ENCODE measurements around the gene C1R. TPM values are rescaled to one million over a fixed set of nuclear protein-coding genes. Genes with fewer than 3 reads are reported as not detected.

C1R gene
- total RNA-seq, 1 experiment from 2014 or later: 9.6 TPM

DNA sequence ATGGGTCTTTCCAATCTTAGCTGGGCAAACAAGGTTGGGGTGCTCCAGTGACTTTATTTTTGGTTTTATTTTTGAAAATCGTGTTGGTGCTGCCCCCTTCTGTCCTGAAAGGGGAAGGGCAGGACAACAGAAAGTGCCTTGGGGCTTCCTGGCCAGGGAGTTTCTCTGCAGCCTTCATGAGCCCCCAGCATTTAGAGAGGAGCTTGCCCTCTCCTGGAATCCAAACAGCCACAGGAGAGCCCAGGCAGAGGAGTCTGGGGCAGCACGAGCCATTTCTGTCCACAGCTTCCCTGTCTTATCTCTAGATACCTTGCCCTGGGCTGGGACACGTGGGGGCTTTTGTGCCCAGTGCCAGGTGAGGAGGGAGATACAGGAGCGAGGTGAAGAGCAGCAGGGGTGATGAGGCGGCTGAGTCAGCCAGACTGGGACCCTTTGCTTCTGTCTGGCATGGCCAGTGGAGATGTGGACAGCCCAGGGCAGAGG is 21.2 kb upstream of the C1R start:
- H3K9ac ChIP-seq (ENCODE audit: low read length): no peak overlapping the region
- H4K20me1 ChIP-seq (ENCODE audit: low read length): no peaks in the 10 kb centered on the region
- no peak overlapping the region for H3K4me3 ChIP-seq (ENCODE audit: low read length)
- DNase-seq (peak; percentile 33), ATAC-seq (no peak)
- no TSS peak for BruUV-seq (replicated peaks)
- H3K9me3 ChIP-seq (ENCODE audit: low read length): no peaks in the 10 kb centered on the region
- CTCF ChIA-PET: no interaction called here
- H3K79me2 ChIP-seq (ENCODE audit: low read length): peaks cover 7% of the 10 kb centered on the region; the same call in 1 of the 2 replicates
- no peaks in the 10 kb centered on the region for H3F3A ChIP-seq (ENCODE audit: low read length, unreplicated experiment)
- no peak overlapping the region for H2AFZ ChIP-seq (ENCODE audit: low read length)
- intact Hi-C loops (cut with micrococcal nuclease): loop anchor here (1.0 to 2.0 kb wide), 2 partner anchors 95 to 169 kb away; partner anchors contain the start of genes C12orf57 and LPCAT3
- H3K4me1 ChIP-seq (ENCODE audit: insufficient read depth, low read length): no peaks in the 10 kb centered on the region; the same call in 1 of the 2 replicates
- no peak for TF ChIP-seq EZH2 (IDR thresholded peaks at IDR 0.05; ENCODE audit: low read length, unreplicated experiment)
- peak; percentile 72 for TF ChIP-seq CTCF (conservative IDR thresholded peaks at IDR 0.05; ENCODE audit: low read depth, low read length)
- H3K27me3 ChIP-seq (ENCODE audit: low read length): no peaks in the 10 kb centered on the region
- H3K27ac ChIP-seq (ENCODE audit: low read length): no peak overlapping the region
- H3K9me2 ChIP-seq (replicated peaks; ENCODE audit: low read length): no peaks in the 10 kb centered on the region
- H3K36me3 ChIP-seq (ENCODE audit: low read depth, low read length): no peaks in the 10 kb centered on the region
- no peak overlapping the region for H3K4me2 ChIP-seq (ENCODE audit: low read length)
- POLR2A ChIA-PET (ENCODE audit: unreplicated experiment): no interaction called here

DNA sequence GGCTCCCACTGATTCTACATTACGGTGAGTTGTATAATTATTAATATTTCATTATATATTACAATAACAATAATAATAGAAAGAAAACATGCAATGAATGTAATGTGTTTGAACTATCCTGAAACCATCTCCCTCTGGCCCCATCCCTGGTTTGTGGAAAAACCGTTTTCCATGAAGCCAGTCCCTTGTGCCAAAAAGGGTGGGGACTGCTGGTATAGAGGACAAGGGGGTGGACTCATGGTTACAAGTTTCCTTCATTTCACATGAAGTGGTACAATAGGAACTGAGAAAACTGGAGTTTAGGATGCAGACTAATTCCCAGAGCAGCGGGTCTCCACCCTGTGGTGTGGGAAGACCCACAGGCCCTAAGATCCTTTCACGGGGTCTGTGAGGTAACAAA is 19.8 kb upstream of the C1R start:
- no peaks in the 10 kb centered on the region for H3K27me3 ChIP-seq (ENCODE audit: low read length)
- no peaks in the 10 kb centered on the region; the same call in 1 of the 2 replicates for H3K4me1 ChIP-seq (ENCODE audit: insufficient read depth, low read length)
- BruUV-seq (replicated peaks): no TSS peak
- CTCF ChIA-PET: no interaction called here
- no peaks in the 10 kb centered on the region for H3K9me3 ChIP-seq (ENCODE audit: low read length)
- H3K27ac ChIP-seq (ENCODE audit: low read length): no peak overlapping the region
- no peak overlapping the region for H3K4me2 ChIP-seq (ENCODE audit: low read length)
- peaks cover 15% of the 10 kb centered on the region; the same call in 1 of the 2 replicates for H3K79me2 ChIP-seq (ENCODE audit: low read length)
- no peaks in the 10 kb centered on the region for H3K36me3 ChIP-seq (ENCODE audit: low read depth, low read length)
- no peak overlapping the region for H3K9ac ChIP-seq (ENCODE audit: low read length)
- H3F3A ChIP-seq (ENCODE audit: low read length, unreplicated experiment): no peaks in the 10 kb centered on the region
- intact Hi-C loops (cut with micrococcal nuclease): loop anchor here (2.0 kb wide), 1 partner anchor 93 kb away; the partner anchor contains the start of gene LPCAT3
- POLR2A ChIA-PET (ENCODE audit: unreplicated experiment): no interaction called here
- H4K20me1 ChIP-seq (ENCODE audit: low read length): no peaks in the 10 kb centered on the region
- H3K4me3 ChIP-seq (ENCODE audit: low read length): no peak overlapping the region
- H2AFZ ChIP-seq (ENCODE audit: low read length): no peak overlapping the region
- TF ChIP-seq CTCF (conservative IDR thresholded peaks at IDR 0.05; ENCODE audit: low read depth, low read length): no peak
- TF ChIP-seq EZH2phosphoT487 (IDR thresholded peaks at IDR 0.05; ENCODE audit: borderline replicate concordance, low read length): no peak
- no peak for TF ChIP-seq EZH2 (IDR thresholded peaks at IDR 0.05; ENCODE audit: low read length, unreplicated experiment)
- H3K9me2 ChIP-seq (replicated peaks; ENCODE audit: low read length): no peaks in the 10 kb centered on the region
- ATAC-seq: no peak
- no peak for DNase-seq

GRCh38 chr12:7110661-7111060 is 18.4 kb upstream of the C1R start:
- no peak overlapping the region for H3K27ac ChIP-seq (ENCODE audit: low read length)
- no peaks in the 10 kb centered on the region for H3K9me3 ChIP-seq (ENCODE audit: low read length)
- no peak overlapping the region for H2AFZ ChIP-seq (ENCODE audit: low read length)
- H4K20me1 ChIP-seq (ENCODE audit: low read length): no peaks in the 10 kb centered on the region
- no peaks in the 10 kb centered on the region; the same call in 1 of the 2 replicates for H3K4me1 ChIP-seq (ENCODE audit: insufficient read depth, low read length)
- no TSS peak for BruUV-seq (replicated peaks)
- H3K4me3 ChIP-seq (ENCODE audit: low read length): no peak overlapping the region
- H3K79me2 ChIP-seq (ENCODE audit: low read length): peaks cover 19% of the 10 kb centered on the region; the same call in 1 of the 2 replicates
- no peak for TF ChIP-seq EZH2phosphoT487 (IDR thresholded peaks at IDR 0.05; ENCODE audit: borderline replicate concordance, low read length)
- no peak for TF ChIP-seq EZH2 (IDR thresholded peaks at IDR 0.05; ENCODE audit: low read length, unreplicated experiment)
- no peak for TF ChIP-seq CTCF (conservative IDR thresholded peaks at IDR 0.05; ENCODE audit: low read depth, low read length)
- no peaks in the 10 kb centered on the region for H3K27me3 ChIP-seq (ENCODE audit: low read length)
- ChIA-PET CTCF (no interaction called here), POLR2A (ENCODE audit: unreplicated experiment) (no interaction called here)
- intact Hi-C loops (cut with micrococcal nuclease): no loop called here
- no peak overlapping the region for H3K9ac ChIP-seq (ENCODE audit: low read length)
- H3F3A ChIP-seq (ENCODE audit: low read length, unreplicated experiment): no peaks in the 10 kb centered on the region
- no peak overlapping the region for H3K4me2 ChIP-seq (ENCODE audit: low read length)
- no peak for ATAC-seq
- H3K9me2 ChIP-seq (replicated peaks; ENCODE audit: low read length): no peaks in the 10 kb centered on the region
- DNase-seq: no peak
- peaks cover 5% of the 10 kb centered on the region; the same call in 1 of the 2 replicates for H3K36me3 ChIP-seq (ENCODE audit: low read depth, low read length)
